GM19238 (cell line): Measurements from ENCODE around the gene THOC7.

Source experiments
- DNase-seq: peaks from one replicate; pipeline ENCODE4 v3.0.0; 2011; ENCODE audit warnings: low spot score; ENCODE audit not compliant: insufficient read length

The THOC7 gene

GRCh38 chr3:63863150-63864007, at the start of gene THOC7, which contains the start of gene ATXN7:
THOC7 (minus strand) TSS chr3:63863805; CDS start chr3:63863790, 15 bp downstream.
ATXN7 (plus strand) TSS chr3:63863867; CDS start chr3:63912599, 48,732 bp downstream.
- peak; percentile 51 for DNase-seq

DNA sequence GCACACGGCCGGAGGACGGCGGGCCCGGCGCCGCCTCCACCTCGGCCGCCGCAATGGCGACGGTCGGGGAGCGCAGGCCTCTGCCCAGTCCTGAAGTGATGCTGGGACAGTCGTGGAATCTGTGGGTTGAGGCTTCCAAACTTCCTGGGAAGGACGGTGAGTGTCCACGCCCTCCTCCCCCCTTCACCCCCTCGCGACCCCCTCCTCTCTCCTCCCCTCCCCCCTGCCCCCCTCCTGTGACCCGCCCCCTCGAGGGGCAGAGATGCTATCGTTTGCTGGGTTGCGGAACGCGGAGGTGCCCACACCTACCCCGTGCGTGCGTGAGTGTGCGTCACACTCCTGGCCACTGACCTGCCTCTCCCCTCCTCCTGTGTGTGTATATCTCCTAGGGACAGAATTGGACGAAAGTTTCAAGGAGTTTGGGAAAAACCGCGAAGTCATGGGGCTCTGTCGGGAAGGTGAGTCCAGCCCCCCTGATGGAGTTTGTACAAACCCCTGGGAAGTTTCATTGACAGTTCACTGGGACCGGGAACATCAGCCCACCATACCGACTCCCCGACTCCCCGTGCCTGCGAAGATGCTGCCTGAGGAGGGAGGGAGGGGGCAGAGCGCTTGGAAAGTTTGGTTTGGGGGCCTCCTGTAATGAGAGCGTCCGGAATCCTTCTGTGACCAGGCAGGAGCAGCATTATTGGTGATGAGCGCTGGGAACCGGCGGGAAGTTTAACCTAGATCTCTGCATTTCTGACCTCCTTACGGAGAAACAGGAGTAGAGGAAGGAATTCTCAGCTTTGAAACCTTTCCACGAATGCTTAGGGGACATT, 49.4 kb upstream of the THOC7 start:
- DNase-seq, result peak; percentile 27

- peak; percentile 85 for DNase-seq
Observed at GRCh38 chr3:63911873-63912767, 48.5 kb upstream of the THOC7 start, which contains the start of gene SCAANT1. SCAANT1 (minus strand) TSS chr3:63912383.

GRCh38 chr3:63911509-63911872, 47.9 kb upstream of the THOC7 start:
- peak; percentile 20 for DNase-seq

DNA sequence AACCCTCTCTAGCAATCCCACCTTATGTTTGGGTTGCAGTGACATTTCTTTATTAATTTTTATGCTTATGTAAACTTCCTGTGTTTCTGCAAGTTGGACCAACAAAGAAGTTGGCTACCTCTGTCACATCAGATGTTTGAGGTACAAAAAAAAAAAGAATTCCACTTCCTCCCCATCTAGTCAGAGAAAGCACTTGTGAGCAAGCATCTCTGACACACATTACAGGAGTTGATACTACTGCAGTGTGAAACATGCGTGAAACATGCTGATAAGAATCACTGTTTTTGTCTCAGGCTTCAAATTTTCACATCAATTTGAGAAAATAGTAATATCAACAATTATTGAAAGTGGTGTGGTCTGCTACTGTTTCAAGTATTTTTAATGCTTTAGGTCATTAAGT, 47.3 kb upstream of the THOC7 start:
- DNase-seq, result peak; percentile 23

- DNase-seq, result no peak
Observed at GRCh38 chr3:63910001-63910400, 46.4 kb upstream of the THOC7 start.

DNA sequence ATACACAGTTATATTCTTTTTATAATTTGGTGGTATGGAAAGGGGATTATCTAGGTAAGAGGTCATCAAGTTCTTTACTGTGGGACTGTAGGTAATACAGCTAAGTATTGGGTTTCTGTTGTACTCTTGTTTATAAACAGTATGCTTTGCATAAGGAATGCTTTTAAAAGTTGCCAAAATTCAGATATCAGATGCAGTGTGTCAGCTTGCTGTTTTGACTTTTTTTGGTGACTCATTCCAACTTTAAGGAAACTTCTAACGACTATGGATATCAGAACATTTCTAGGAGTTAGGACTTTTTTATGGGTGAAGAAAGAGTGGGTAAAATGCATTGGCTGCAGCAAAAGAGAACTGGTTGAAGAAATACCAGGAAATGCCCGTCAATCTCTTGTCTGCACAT, 45.8 kb upstream of the THOC7 start:
- DNase-seq, result no peak

DNA sequence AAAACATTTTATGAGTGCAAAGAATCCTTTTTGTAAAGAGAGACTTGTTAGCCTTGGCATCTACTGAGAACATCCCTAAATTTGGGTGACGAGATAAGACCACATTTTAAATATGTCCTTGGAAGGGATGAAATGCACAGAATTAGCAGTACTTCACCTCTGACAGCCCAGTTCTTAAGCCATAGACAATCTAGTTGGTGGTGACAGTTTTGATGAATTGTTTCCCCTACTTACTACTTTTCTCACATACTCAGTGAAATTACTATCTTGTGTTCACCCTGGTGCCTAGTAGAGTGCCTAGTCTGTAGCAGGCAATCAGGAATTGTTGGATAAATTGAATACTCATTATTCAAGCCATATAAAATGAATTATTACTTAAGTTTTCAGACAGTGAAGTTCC, 45.2 kb upstream of the THOC7 start:
- no peak for DNase-seq

DNA sequence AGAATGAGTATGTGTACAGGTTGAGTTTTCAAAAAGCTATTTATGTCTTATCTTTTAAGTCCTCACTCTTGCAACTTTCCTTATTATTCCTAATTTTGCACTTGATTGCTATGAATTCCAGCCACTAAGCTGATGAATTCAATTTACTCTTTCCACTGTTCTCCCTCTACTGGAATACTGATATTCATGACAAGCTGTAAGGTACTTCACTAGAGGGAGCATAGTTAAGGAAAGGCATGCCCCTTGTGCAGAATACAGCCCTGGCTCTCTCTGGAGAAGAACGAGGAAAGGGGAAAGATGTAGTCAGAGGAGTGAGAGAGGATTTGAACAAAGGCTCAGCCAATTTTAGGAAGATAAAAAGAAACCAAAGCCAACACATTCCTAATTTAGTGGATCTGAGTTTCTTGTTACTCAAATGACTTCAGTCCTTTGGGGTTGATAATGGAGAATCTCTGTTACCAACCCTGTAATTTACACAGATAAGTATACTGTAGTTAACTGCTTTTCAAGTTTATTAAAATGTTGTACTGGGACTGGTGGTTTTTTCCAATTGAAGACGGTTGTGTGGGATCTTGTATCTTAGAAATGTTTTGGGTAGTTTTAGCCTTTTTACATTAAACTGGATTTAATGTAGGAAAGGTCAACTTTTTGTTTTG, 44.6 kb upstream of the THOC7 start:
- no peak for DNase-seq

GRCh38 chr3:63905731-63906620, 42.4 kb upstream of the THOC7 start:
- no peak for DNase-seq

- no peak for DNase-seq
Observed at GRCh38 chr3:63900459-63900858, 36.9 kb upstream of the THOC7 start.

- DNase-seq, result no peak
Observed at GRCh38 chr3:63900010-63900409, 36.4 kb upstream of the THOC7 start.

DNA sequence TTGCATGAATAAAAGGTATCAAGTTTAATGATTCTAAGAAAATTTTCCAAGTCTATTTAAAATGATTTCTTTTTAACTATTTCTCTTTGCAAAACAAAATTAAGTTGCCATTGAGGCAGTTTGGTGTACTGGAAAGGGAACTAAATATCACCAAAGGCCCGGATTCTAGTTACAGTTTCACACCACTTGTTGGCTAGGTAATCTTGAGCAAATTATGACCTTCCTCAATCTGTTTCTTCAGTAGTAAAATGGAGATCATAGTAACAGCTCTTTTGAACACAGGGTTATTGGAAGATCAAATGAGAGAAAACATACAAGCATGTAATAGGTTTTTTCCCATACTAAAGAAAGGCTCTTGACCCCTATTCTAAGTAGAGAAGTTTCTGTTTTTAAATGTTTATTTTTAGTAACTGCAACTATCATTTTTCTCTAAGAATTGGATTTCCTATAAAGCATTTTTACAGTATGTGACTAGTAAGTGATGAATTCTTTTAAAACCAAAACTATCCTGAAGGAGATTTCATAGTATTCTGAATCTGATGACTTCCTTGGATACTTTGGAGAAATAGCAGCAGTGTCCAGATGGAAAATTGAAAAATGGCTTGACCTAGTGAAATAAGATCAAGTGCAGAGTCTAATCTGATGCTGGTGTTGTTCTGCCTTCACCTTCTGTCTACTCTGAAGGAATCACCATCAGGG, 32.9 kb upstream of the THOC7 start:
- DNase-seq, result no peak

DNA sequence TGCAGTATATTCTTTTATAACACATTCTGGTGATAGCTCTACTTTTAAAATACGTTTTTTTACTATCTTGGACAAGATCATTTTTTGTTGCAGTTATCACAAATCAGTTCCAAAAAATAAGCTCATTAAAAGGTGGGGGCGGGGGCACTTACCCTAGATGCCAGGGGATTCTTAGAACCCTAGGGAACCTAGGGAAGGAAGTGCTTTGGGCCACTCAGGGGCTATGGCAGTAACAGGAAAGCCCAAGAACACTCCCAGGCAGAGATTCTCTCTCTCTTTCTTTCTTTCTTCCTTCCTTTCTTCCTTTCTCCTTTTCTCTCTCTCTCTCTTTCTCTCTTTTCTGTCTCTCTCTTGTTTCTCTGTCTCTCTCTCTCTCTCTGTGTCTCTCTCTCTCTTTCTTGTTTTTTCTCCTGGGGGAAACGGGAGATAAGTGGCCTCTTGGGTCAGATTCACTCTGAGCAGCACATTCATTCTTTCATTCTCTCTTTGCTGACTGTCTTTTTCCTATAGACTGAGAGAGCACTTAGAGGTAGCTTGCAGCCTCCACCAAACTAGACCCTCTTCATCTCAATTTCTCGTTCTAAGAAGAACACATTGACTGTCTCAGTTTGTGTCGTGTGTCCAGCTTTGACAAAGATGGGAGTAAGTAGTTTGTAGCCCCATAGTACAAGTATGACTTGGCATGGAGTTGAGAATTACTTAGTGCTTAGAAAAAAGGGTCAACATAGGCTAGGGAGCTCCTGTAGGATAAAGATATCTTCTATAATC, 32.0 kb upstream of the THOC7 start:
- no peak for DNase-seq

GRCh38 chr3:63892773-63893352, 29.3 kb upstream of the THOC7 start:
- DNase-seq, result no peak

- no peak for DNase-seq
Observed at GRCh38 chr3:63891518-63891917, 27.9 kb upstream of the THOC7 start.

DNA sequence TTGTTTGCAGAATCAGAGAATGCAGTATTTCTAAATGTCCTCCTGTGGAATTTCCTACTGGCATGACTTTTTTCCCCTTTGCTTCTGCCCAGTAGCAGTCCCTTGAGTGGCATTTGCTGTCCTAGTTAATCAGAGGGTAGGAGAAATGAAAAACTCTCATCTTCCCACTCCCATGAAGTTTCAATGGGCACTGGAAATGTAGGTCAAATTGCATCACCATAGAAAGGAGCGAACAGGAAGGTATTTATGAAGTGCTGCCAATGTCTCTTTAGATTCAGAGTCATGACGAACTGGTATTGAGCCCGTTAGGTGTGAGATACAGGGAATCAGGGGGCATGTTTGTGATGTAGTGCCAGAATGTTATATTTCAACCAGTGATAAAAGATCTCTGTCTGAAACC, 23.3 kb upstream of the THOC7 start:
- DNase-seq, result no peak

DNA sequence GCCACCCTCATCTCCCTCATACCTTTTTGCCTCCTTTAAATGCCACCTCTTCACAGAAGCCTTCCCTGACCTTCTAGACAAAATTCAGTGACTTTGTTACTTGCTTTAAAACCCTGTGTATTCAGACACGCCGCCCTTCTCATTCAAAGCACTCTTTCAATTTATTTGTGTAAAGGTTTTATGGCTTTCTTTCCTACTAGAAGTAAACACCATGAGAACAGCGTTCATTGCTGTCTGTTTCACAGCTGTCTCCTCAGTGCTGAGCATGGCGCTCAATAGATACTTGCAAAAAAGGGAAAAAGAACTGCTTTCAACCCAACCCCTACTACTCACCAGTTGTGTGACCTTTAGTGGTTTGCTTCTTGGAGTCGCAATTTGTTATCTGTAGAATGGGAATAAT, 17.0 kb upstream of the THOC7 start:
- no peak for DNase-seq
